Adrenal gland (tissue), 5 donors: ENCODE results near the gene CHSY3.

Experiments used
- CTCF ChIP-seq, 6 experiments: fragments of 450-650 bp in 4 of 6; fragments of 200-600 bp in 2 of 6; sonication (generic) in 1 of 6; IDR thresholded peaks; 1 replicate in 5 of 6; 2 replicates in 1 of 6; pipeline versions ENCODE4 v1.5.1 to v1.8.0; 2016 to 2021; ENCODE audit warnings: antibody characterized with exemption in 6 of 6, mild to moderate bottlenecking in 2 of 6, moderate library complexity in 1 of 6
- POLR2A ChIP-seq, 2 donors: fragments of 450-650 bp; IDR thresholded peaks; one replicate each; pipeline ENCODE4 v1.6.1; 2017; ENCODE audit warnings: antibody characterized with exemption in 2 of 2, mild to moderate bottlenecking in 2 of 2, moderate library complexity in 1 of 2
- donor health status: DM: no; HTN: no; CAD: no.

- TF ChIP-seq CTCF (IDR thresholded peaks at IDR 0.05): no peak
- TF ChIP-seq POLR2A (IDR thresholded peaks at IDR 0.05): no peak
These were observed 1.4 kb upstream of the CHSY3 start for GRCh38 chr5:129902816-129903215.
